ENCODE results near the gene TMEM91.

Gene TMEM91

DNA sequence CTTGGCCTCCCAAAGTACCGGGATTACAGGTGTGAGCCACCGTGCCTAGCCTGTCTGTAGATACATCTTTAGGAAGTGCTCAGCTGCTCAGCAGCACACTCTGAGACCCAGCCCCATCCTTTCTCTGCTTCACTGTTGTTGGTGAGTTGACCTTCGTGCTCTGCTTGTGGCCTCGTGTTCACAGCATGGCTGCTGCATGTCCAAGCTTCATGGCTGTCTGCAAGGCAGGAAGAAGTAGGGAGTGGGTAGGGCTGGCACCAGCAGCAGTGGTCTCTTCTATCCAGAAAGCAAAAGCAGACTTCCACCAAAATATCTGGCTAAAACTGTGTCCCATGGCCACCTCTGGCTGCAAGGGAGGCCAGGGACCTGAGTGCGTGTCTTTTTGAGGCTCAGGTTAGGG is 36.6 kb downstream of the TMEM91 start:
- DNase-seq: no peak

DNA sequence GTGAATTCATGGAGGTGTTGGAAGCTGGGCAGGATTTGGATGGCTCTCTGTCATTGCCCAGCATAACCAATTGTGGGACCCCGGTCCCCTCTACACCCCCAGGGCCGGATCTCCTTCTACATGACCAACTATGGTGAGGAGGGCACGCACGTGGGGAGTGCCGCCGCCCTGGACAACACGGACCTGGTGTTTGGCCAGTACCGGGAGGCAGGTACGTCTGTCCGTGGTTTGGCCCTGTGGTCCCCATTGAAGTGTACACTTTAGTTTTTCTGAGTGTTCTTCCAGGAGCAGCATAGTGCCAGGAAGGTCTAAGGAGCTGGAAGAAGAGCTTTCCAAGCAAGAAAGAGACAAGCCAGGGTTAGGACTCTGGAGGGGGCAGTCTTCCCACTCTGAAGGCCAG is 37.6 kb downstream of the TMEM91 start:
- no peak for DNase-seq

DNA sequence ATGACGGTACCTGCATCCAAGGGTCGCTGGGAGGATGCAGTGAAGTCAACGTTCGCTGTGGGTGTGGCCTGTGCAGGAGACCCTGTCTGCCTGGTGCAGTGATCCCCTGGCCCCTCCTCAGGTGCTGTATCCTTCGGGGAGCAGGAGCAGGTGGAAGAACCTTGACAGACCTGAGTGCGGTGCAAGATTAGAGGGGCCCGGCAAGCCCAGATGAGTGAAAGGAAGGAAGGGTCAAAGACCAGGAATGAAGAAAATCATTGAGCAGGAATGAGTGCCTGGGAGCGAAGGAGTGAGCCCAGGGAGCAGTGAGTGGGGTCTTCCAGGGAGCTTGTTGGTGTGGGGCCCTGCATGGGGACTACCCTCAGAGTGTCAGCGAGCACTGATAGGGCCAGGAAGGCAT is 38.1 kb downstream of the TMEM91 start:
- DNase-seq: no peak

DNA sequence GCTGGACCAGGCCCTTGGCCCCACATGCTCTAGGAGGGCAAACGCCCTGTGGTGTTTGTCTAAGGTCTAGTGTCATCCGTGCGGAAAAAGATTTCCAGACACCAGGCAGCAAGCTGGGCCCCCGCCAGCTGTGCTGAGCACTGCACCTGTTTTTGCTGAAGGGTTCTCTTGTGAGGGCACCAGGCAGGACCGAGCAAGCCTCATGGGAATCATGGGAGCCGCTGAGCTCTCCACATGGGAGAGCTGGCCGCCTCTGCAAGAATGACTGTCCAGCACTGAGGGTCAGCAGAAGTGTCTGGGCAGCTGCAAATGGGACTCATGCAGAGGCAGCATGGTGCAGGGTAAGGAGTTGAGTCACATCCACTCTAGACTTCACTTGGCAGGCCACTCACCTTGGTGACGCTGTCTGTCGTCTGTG is 38.8 kb downstream of the TMEM91 start:
- DNase-seq: no peak

DNA sequence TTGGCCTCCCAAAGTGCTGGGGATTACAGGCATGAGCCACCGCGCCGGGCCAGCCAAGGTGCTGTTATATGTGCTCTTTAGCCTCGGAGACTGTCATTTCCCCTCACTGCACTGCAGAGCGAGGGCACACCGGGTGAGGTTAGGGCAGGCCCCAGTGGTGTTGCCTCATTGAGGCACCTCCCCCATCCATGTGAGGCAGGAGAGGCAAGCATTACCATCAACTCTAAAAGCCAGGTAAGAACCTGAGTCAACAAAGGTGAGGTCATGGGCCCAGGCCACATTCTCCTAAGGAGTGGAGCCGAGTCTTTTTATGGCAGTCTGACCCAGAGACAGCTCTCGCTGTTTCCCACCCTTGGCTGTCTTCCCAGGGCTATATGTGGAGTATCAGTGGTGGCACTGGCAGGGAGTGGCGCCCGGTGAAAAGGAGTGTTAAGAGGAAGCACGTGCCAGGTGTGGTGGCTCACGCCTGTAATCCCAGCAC is 39.9 kb downstream of the TMEM91 start:
- DNase-seq: no peak

DNA sequence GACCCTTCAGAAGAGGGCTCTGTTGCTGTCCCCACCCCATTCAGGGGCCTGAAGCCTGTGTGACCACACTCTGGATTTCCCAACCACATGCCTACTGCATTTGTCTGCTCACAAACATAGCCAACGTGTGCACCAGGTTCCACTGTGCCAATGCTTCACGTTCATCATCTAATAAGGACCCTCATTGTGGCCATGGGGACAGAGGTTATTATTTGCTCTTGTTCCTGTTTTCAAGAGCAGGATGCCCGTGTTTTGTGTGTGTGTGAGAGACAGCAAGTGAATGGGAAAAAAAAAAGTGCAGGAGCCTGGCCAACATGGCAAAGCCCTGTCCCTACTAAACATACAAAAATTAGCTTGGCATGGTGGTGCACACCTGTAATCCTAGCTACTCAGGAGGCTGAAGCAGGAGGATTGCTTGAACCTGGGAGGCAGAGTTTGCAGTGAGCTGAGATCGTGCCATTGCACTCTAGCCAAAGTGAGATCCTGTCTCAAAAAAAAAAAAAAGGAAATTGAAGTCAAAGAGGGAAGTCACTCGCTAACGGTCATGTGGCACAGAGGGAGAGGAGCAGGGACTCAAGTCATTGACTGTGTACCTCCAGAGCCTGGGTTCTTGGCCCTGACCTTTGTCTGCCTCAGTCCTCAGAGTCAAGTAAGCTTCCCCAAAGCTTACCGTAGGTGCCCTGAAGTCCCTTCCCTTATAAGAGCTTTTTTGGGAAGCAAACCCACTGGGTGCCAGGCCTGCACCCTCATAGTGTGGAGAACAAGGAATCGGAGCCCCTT is 44.0 kb downstream of the TMEM91 start:
- no peak for DNase-seq

DNA sequence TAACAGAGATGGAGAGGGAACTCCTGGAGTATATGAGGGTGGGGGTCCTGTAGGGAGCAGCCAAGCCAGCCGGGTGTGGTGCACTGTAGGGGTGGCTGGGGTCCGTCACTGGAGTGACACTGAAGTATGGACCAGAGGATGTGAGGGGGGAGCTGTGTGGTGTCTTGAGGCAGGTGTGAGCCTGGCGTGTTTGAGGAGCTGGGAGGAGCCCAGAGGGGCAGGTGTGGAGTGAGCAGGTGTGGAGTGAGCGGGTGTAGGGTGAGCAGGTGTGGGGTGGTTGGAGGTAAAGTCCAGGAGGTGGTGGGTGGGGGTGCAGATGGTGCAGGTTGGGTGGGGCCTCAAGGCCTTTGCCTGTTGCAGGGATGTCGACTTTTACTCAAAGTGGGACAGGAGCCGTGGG is 45.0 kb downstream of the TMEM91 start:
- DNase-seq: no peak

DNA sequence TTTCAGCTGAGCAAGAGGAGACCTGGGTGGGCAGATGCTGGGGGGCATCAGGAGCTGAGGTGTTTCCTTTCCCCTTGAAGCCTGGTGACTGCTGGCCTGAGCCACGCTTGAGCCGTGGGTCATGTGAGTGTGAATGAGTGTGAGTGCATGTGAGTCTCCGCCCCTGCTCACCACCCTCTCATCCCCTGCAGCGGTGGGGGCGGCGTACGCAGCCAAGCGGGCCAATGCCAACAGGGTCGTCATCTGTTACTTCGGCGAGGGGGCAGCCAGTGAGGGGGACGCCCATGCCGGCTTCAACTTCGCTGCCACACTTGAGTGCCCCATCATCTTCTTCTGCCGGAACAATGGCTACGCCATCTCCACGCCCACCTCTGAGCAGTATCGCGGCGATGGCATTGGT is 45.6 kb downstream of the TMEM91 start:
- DNase-seq: no peak

DNA sequence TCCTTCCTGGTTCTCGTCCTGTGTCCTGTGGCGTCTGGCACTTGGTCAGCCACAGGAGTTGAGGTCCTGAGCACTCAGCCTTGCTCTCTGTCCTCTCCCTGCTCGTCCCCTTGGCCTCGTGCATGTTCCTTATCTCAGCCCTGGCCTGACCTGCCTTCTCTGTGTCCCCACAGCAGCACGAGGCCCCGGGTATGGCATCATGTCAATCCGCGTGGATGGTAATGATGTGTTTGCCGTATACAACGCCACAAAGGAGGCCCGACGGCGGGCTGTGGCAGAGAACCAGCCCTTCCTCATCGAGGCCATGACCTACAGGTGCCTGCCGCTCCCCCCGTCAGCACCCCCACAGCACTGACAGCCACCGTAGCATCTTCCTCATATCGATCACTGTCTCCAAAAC is 46.1 kb downstream of the TMEM91 start:
- DNase-seq: no peak

DNA sequence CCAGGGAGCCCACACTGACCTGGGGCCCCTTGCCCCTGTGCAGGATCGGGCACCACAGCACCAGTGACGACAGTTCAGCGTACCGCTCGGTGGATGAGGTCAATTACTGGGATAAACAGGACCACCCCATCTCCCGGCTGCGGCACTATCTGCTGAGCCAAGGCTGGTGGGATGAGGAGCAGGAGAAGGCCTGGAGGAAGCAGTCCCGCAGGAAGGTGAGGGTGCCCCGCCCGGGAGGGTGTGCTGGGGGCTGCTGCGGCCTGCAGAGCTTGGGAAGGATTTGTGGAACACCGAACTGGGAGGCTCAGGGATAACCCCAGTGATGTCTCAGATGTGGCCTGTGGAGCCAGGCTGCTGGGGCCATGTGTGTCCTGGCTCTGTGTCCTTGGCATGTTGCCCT is 46.6 kb downstream of the TMEM91 start:
- DNase-seq: no peak

DNA sequence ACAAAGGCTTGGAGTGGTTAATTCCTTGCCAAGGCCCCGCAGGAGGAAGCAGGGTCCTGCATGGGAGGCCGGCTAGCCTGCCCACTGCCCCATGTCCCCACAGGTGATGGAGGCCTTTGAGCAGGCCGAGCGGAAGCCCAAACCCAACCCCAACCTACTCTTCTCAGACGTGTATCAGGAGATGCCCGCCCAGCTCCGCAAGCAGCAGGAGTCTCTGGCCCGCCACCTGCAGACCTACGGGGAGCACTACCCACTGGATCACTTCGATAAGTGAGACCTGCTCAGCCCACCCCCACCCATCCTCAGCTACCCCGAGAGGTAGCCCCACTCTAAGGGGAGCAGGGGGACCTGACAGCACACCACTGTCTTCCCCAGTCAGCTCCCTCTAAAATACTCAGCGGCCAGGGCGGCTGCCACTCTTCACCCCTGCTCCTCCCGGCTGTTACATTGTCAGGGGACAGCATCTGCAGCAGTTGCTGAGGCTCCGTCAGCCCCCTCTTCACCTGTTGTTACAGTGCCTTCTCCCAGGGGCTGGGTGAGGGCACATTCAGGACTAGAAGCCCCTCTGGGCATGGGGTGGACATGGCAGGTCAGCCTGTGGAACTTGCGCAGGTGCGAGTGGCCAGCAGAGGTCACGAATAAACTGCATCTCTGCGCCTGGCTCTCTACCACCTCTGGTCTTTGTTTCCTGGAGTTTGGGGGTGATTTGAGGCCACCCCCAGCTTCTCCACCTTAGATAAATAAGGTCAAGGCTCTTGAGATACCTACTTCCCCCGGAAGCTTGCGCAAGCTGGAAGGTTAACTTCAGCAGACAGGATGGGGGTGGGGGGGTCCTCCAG is 48.2 kb downstream of the TMEM91 start:
- no peak for DNase-seq

DNA sequence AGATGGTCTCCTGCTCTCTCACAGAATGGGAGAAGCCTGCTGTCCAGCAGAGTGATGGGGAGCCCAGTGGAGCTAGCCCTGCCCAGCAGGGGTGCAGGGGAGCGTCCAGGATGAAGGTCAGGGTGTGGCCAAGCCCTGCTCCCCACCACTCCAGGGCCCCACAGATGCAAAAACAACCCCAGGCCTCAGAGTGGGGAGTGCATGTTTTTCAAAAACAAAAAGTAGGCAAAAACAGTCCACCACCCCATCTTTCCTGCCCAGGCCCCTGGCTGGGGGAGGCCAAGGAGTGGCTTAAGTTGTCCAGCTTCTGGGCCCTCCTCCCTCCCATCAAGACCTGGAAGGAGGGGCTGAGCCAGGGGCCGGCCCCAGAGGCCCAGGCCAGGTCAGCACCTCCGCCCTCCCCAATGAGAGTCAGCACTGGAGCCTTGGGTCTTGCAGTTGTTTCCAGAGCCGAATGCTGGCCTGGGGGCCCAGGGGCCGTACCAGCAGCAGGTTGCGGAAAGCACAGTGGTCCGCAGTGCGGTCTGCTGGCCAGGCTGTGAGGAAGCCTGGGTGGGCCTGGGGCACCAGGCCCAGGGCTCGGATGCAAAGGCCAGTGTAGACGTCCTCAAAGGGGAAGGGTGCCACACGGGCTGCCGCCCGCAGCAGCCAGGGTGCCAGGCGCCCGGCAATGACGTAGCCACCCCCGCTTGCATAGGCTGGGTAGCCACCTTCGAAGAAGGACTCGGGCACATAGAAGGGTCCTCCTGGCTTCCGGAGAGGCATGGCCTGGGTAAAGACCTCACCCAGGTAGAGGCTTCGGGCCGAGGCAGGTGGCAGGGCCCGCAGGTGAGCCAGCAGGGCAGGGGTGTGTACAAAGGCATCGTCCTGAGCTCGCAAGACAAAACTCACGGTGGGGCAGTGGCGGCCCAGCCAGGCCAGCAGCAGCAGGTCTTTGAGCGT is 49.1 kb downstream of the TMEM91 start:
- DNase-seq: no peak

DNA sequence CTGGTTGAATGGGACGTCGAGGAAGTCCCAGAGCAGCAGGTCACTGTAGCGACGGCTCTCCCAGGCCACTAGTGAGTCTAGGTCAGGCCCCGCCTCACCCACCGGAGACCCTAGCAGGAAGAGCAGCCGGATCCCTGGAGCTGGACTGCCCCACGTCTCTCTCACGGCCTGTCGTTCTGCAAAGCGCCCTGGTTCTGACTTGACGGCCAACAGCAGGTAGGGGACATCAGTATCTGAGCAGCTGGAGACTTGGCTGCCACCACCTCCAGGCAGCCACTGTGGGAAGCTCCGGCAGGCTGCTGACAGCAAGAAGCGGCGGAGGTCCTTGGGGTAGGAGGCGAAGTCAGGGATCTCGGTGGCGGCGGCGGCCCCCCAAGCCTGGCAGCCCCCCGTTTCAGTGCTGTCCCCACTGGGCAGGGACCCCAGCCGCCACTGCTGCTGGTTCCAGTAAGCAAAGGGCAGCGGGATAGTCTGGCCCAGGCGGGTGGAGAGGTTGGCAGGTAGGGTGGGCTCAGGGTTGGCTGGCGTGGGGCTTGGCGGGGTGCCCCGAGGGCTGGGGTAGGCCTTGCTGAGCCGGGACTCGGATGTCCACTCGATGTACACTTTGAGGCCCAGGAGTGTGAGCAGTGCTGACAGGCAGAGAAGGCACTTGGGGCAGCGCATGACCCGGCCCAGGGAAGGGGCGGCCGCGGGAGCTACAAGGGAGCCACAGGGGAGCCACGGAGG is 49.9 kb downstream of the TMEM91 start:
- DNase-seq: no peak

DNA sequence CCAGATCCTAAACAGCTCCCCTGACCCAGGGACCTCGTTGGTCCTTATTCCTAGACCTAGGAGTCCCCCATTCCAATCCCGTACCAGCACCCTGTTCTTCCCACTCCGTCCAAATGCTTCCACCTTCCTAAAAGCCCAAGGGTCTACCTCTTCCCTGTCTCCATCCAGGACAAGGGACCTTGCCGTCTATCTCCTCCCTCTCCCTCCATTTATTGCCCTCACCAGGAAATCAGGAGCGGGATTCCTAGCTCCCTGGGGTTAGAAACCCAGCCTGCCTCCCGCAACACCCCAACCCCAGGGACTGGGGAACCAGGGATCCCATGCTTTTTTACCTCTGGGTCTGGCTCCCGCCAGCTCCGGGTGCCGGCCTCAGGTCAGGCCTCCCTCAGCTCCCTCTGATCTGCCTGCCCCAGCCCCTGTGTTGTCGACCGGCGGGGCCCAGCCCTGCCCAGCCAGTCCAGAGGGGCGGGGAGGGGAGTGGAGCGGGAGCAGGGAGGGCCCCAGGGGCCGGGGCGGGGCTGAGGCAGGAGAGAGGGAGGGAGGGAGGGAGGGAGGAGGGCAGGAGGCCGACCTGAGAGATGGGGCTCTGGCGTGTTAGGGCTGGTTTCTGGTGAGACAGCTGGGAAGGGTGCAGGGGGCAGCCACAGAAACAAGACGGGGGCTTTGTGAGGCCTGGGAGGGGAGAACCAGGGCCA is 50.8 kb downstream of the TMEM91 start, which contains the start of gene B3GNT8:
B3GNT8 (minus strand) TSS at position 423 of the 695 bp plus-strand sequence. CDS start 596 bp downstream, outside the sequence.
- no peak for DNase-seq

DNA sequence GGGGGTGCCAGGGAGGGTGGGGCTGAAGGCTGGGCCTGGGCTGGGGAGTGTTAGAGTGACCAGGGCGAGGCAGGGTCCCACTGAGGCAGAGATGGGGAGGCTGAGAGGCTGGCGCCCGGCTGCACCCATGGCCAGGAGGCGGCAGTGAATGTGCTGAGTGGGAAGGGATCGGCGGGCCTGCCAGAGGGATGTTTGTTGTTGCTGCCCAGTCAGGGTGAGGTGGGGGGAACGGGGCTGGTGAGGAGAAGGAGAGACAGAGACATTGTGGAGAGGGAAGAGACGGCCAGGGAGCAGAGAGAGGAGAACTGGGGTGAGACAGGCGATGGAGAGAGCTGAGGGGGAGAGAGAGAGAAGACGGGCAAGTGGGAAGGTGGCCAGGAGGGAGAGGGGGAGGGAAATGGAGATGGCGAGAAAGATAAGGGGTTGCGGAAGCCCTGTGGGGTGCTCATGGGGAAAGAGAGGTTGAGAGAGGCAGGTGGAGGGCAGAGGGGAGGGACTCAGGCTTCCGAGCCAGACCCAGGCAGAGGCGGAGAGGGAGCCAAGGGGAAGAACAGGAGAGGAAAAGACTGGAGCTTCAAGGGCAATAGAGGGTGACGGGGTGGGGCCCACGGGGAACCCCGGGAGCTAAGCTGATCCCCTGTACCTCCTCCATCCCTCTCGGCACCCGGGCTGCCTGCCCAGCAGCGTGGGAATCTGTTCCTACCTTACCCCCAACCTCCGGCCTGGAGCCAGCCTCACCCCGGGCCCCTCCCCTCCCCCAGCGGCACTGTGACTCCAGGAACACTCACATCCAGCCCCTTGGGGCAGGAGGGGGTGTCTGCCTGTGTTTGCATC is 51.5 kb downstream of the TMEM91 start:
- DNase-seq: no peak

DNA sequence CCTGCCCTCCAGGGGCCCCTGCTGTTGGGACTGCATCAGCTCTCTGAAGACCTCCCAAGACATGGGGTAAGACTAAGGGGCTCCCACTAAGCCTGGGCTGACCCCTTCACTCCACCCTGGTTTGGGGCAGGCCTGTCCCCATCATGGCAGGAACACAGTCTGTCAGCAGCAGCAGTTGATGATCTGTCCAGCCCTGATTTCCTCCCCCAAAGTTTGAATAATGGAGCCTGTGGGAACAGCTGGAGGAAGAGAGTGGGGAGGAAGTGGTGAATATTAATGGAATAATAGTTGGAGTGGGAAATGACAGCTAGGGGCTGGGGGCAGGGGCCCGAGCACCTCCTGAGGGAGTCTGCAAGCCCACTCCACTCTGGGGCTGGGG is 52.1 kb downstream of the TMEM91 start:
- no peak for DNase-seq

DNA sequence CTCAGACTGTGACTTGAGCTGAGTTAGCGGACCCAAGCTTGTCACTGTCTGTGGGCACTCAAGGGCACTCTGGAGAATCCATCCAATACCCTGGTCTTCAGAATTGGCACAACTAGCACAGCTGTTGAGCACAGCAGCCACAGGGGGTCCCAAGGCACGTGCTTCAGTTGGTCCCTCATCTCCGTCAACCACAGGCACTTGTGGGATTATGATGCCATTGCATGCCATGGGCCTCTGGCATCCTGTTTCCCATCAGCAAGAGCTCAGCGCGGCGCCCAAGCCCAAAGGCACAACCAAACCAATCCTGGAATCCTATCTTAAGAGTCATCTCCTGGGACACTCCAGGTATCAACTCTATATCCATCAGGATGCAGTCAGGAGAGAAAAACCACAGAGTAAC is 54.6 kb downstream of the TMEM91 start:
- no peak for DNase-seq

DNA sequence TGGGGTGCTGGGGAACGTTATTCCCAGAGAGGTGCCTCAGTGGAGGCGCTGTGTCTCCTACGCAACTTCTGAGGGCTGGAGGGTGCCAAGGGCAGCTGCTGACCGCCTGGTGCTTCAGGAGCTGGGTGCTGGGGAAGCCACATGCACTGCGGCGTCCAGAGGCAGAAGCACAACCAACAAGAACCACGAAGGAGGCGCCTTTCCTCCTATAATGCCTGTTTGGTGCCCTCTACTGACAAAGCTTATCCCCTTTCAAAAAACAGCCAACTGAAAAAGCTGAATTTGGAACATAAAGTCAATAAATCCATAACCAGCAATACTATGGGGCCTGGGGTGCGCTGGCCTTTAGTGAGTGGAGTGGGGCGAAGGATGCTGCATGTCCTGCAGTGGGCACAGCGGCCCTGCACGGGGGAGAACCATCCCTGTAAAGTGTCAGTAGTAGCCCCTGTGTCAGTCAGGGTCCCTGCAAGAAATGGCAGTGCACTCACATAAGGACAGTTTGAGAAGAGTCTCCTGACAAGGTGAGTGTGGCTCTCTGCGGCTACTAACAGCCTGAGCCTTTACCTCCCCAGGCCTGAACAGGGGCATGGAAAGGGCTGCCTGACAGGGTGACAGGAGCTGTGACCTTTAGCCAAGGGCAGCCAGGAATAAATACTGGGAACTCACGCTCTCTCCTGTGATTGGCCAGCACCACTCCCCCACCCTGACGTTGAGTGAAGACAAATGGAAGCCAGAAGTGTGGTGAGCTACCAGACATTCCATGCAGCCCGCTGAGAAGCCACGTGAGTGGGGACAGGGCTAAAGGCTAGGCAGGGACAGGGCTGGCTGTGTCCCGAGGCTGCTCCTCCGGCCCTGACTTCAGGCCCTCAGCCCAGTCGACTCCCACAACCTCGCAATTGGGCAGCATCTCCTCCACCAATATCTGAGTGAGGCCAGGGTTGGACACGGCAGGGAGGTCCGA is 55.4 kb downstream of the TMEM91 start:
- no peak for DNase-seq

DNA sequence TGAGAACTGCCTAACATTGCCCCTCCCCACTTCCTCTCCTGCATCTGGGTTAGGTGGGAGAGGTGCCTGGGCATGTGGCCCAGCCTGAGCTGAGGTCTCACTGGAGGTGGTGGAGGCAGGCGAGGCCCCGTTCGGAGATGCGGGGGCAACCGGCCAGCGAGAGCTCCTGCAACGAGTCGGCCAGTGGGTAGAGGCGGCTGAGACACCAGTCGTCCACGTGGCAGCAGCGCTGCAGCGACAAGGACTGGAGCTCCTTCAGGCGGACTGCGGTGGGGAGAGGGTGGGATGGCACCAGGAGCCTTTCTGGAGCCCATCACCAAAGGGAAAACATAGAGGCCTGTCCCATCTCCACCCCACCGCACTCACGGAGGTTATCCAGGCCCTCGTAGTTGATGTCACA is 56.8 kb downstream of the TMEM91 start:
- no peak for DNase-seq
